Measurements from ENCODE around the gene BDH2.

BDH2 gene

GRCh38 chr4:103075894-103076746 lies 23.5 kb downstream of the BDH2 start:
- CTCF ChIA-PET = interaction anchor here (0.6 kb wide), 1 partner anchor 21 kb away, joined by 7 read pairs; no protein-coding TSS in a partner anchor
- POLR2A ChIA-PET = interaction anchor here (0.6 to 1.6 kb wide), 6 partner anchors 12 to 571 kb away, joined by 3 to 4 read pairs (median 3); partner anchors contain the start of genes CISD2 and UBE2D3
- peak; percentile 72; the same call in 1 of the 2 replicates for TF ChIP-seq LEF1 (IDR thresholded peaks at IDR 0.05; ENCODE audit: borderline replicate concordance)
- no peak for TF ChIP-seq TARDBP (IDR thresholded peaks at IDR 0.05)
- peak; percentile 62 for DNase-seq (ENCODE audit: extremely low spot score)

DNA sequence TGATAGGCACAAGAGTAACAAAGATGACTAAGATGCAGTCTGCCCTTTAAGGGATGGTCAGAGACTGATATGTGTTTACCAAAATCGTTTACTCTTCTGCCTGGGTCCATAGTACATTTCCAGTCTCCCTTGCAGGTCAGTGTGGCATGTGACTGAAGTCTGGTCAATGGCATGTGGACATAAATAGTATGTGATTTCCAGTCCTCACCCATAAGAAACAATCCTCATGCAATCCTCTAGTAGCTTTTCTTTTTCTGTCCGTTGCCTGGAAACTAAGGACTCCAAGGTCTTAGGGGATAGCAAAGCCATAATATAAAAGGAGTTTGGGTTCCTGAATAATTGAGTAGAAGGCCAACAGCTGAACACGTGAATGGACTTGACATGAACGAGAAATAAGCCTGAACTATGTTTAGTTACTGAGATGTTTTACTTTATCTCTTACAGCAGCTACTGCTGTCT lies 24.2 kb downstream of the BDH2 start:
- POLR2A ChIA-PET = interaction anchor here (0.6 to 0.9 kb wide), 3 partner anchors 16 to 570 kb away, joined by 3 read pairs; no protein-coding TSS in a partner anchor

GRCh38 chr4:103074744-103075434 lies 24.7 kb downstream of the BDH2 start:
- ChIA-PET POLR2A (interaction anchor here (0.6 to 0.9 kb wide), 4 partner anchors 16 to 570 kb away, joined by 3 read pairs; no protein-coding TSS in a partner anchor), CTCF (interaction anchor here (0.6 to 0.7 kb wide), 3 partner anchors 23 to 938 kb away, joined by 3 to 7 read pairs (median 3); no protein-coding TSS in a partner anchor)
- no peak for DNase-seq (ENCODE audit: extremely low spot score)
- TF ChIP-seq ARNT (IDR thresholded peaks at IDR 0.05) = no peak
- TF ChIP-seq L3MBTL2 (conservative IDR thresholded peaks at IDR 0.05) = no peak
- no peak for TF ChIP-seq FOXA1 (IDR thresholded peaks at IDR 0.05)
- no peak for TF ChIP-seq FOXM1 (IDR thresholded peaks at IDR 0.05; ENCODE audit: borderline replicate concordance)
- TF ChIP-seq BHLHE40 (IDR thresholded peaks at IDR 0.05; ENCODE audit: borderline replicate concordance) = no peak
- no peak for TF ChIP-seq FOXK2 (IDR thresholded peaks at IDR 0.05)

More for the DNA sequence above, 24.2 kb downstream of the BDH2 start:
- no peak for DNase-seq (ENCODE audit: extremely low spot score)
- TF ChIP-seq NFRKB (IDR thresholded peaks at IDR 0.05) (no peak), ARNT (IDR thresholded peaks at IDR 0.05) (no peak)
- CTCF ChIA-PET = interaction anchor here (0.6 to 0.7 kb wide), 2 partner anchors 22 to 301 kb away, joined by 3 to 7 read pairs; no protein-coding TSS in a partner anchor

DNA sequence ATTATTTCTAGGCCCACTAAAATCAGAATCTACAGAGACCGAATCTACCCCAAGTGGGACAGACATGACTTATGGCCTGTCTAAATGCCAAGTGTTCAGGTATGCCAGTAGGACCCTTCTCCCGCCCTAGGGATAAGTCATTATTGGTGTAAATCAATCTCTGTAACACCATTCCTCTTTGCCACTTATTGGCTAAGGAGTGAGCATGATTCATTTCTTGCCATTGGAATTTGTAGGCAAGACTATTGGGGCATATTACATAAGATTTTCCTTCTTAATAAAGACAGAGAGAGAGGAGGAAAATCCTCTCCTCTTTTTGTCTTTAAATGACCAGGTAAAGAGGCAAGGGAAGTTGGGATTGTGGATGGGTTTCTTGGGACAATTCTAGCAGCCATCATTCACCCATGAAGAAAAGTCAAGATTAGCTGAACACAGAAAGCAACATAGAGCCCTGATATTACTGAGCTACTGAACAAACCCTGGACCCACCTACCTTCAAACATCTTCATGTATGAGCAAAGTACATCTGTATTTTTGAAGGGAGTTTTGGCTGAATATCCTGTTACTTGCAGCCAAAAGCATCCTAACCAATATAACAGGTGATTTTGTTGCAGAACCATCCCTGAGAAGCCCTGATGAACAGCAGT lies 25.7 kb downstream of the BDH2 start:
- POLR2A ChIA-PET = interaction anchor here (0.6 kb wide), 1 partner anchor 55 kb away, joined by 3 read pairs; no protein-coding TSS in a partner anchor
- CTCF ChIA-PET = interaction anchor here (0.5 to 0.6 kb wide), 2 partner anchors 20 to 41 kb away, joined by 3 to 4 read pairs; no protein-coding TSS in a partner anchor
- no peak for DNase-seq (ENCODE audit: extremely low spot score)
- TF ChIP-seq PKNOX1 (IDR thresholded peaks at IDR 0.05) (peak; percentile 17; the same call in 1 of the 2 replicates), TARDBP (IDR thresholded peaks at IDR 0.05) (no peak), SP1 (IDR thresholded peaks at IDR 0.05) (no peak)

GRCh38 chr4:103067841-103068547 lies 31.6 kb downstream of the BDH2 start:
- no peak for DNase-seq (ENCODE audit: extremely low spot score)
- POLR2A ChIA-PET = no interaction called here
- CTCF ChIA-PET = no interaction called here
- TF ChIP-seq FOXM1 (IDR thresholded peaks at IDR 0.05; ENCODE audit: borderline replicate concordance) (no peak), FOXA1 (IDR thresholded peaks at IDR 0.05) (no peak), SP1 (IDR thresholded peaks at IDR 0.05) (no peak), BHLHE40 (IDR thresholded peaks at IDR 0.05; ENCODE audit: borderline replicate concordance) (no peak), ELF4 (IDR thresholded peaks at IDR 0.05) (no peak), TARDBP (IDR thresholded peaks at IDR 0.05) (no peak), L3MBTL2 (conservative IDR thresholded peaks at IDR 0.05) (no peak), SUZ12 (IDR thresholded peaks at IDR 0.05) (no peak), LEF1 (IDR thresholded peaks at IDR 0.05; ENCODE audit: borderline replicate concordance) (no peak), NFRKB (IDR thresholded peaks at IDR 0.05) (no peak), FOXK2 (IDR thresholded peaks at IDR 0.05) (no peak), CTBP1 (IDR thresholded peaks at IDR 0.05; ENCODE audit: borderline replicate concordance) (no peak), HDGF (IDR thresholded peaks at IDR 0.05; ENCODE audit: borderline replicate concordance) (no peak), ZNF384 (IDR thresholded peaks at IDR 0.05) (no peak), PKNOX1 (IDR thresholded peaks at IDR 0.05) (no peak), ARNT (IDR thresholded peaks at IDR 0.05) (no peak)

DNA sequence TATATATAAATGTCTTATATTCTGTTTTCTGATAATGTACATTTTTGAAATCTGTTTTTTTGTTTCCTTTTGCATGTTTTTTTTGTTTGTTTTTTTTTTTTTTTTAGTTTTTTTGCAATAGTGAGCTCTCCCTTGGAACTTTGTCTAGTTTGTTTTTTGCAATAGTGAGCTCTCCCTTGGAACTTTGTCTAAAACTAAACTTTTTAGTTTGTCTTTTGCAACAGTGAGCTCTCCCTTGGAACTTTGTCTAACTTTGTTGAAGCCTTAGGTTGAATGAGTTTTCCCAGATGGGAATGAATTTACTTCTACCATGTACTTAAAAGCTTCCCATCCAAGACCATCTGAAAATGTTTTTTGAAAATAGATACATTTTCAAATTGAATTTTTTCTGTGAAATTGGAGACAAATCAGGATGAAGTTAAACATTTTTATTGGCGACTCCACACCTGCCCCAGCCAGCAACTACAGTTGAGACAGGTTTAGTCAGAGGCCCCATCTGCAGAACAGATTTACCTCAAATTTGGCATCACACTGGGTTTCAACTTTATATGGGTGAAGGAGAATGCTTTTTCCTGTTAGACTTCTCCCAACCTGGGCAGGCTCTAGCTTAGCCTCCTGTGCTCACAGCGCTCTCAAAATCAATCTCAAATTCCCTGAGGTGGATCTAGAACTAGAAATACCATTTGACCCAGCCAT lies 39.0 kb downstream of the BDH2 start:
- no peak for DNase-seq (ENCODE audit: extremely low spot score)
- CTCF ChIA-PET = no interaction called here
- no peak for TF ChIP-seq SUZ12 (IDR thresholded peaks at IDR 0.05)
- TF ChIP-seq HDGF (IDR thresholded peaks at IDR 0.05; ENCODE audit: borderline replicate concordance) = no peak
- TF ChIP-seq FOXM1 (IDR thresholded peaks at IDR 0.05; ENCODE audit: borderline replicate concordance) = no peak
- no peak for TF ChIP-seq BHLHE40 (IDR thresholded peaks at IDR 0.05; ENCODE audit: borderline replicate concordance)
- TF ChIP-seq ZNF384 (IDR thresholded peaks at IDR 0.05) = no peak
- no peak for TF ChIP-seq TARDBP (IDR thresholded peaks at IDR 0.05)
- no peak for TF ChIP-seq LEF1 (IDR thresholded peaks at IDR 0.05; ENCODE audit: borderline replicate concordance)
- no peak for TF ChIP-seq L3MBTL2 (conservative IDR thresholded peaks at IDR 0.05)
- no peak for TF ChIP-seq FOXA1 (IDR thresholded peaks at IDR 0.05)
- no peak for TF ChIP-seq NFRKB (IDR thresholded peaks at IDR 0.05)
- no peak for TF ChIP-seq ARNT (IDR thresholded peaks at IDR 0.05)
- TF ChIP-seq FOXK2 (IDR thresholded peaks at IDR 0.05) = no peak
- no peak for TF ChIP-seq CTBP1 (IDR thresholded peaks at IDR 0.05; ENCODE audit: borderline replicate concordance)
- no peak for TF ChIP-seq PKNOX1 (IDR thresholded peaks at IDR 0.05)
- no peak for TF ChIP-seq SP1 (IDR thresholded peaks at IDR 0.05)
- no peak for TF ChIP-seq ELF4 (IDR thresholded peaks at IDR 0.05)
- POLR2A ChIA-PET = no interaction called here

Data from HEK293T (cell line).